ENCODE results near the gene MYH11.

- TF ChIP-seq POLR2A (IDR thresholded peaks at IDR 0.05; ENCODE audit: low read length) (no peak), GATA1 (IDR thresholded peaks at IDR 0.05; ENCODE audit: low read depth, low read length) (no peak)
Measured at GRCh38 chr16:15765116-15765515, 91.7 kb downstream of the MYH11 start.
